Spinal cord (tissue), 10 donors: ENCODE measurements around the gene CD300E. TPM values are rescaled to one million over a fixed set of nuclear protein-coding genes. Genes with fewer than 3 reads are reported as not detected.

Source experiments
- DNase-seq, 6 donors: peaks; one replicate each; pipeline versions ENCODE4 v3.0.0 to v3.0.0-alpha.2; 2013 to 2015; ENCODE audit warnings: low spot score in 6 of 6, low read depth in 4 of 6
- H3K27ac ChIP-seq: one replicate; pipeline ENCODE4 v1.5.1; 2013; ENCODE audit warnings: low read depth, low read length, control low read depth
- H3K27me3 ChIP-seq: one replicate; pipeline ENCODE4 v1.6.1; 2013; ENCODE audit warnings: low read length; ENCODE audit not compliant: control insufficient read depth, insufficient read depth
- H3K36me3 ChIP-seq: one replicate; pipeline ENCODE4 v1.6.1; 2013; ENCODE audit warnings: low read length; ENCODE audit not compliant: control insufficient read depth, insufficient read depth
- H3K4me1 ChIP-seq: one replicate; pipeline ENCODE4 v1.6.1; 2013; ENCODE audit warnings: low read length; ENCODE audit not compliant: control insufficient read depth, insufficient read depth
- H3K4me3 ChIP-seq: one replicate; pipeline ENCODE4 v1.5.1; 2013; ENCODE audit warnings: low read depth, low read length, control low read depth
- H3K9me3 ChIP-seq: one replicate; pipeline ENCODE4 v1.6.1; 2013; ENCODE audit warnings: low read length; ENCODE audit not compliant: control insufficient read depth, insufficient read depth
- WGBS: methylation state at CpG from one replicate; pipeline ENCODE4 v1.1.5; 2013; ENCODE audit warnings: missing lambda C conversion rate; ENCODE audit not compliant: insufficient coverage; 5-methylcytosine and 5-hydroxymethylcytosine counted together
- polyA plus RNA-seq, 2 donors: library from polyadenylated mRNA; unstranded; fragments of 120-200 nt; gene quantifications; one replicate each; pipeline ENCODE4 v1.2.1, GENCODE V29; 2013; ENCODE audit not compliant: insufficient read length in 2 of 2
- total RNA-seq, 2 donors: library from RNA; depleted of rRNA in 1 of 2; stranded (reverse); fragments of 120-200 nt in 1 of 2; fragments of >200 nt in 1 of 2; gene quantifications; one replicate each; pipeline versions ENCODE4 v1.2.3 to v1.2.4, GENCODE V29; 2013 to 2014
- donor health status: healthy.

The CD300E gene
- total and polyA plus RNA-seq, 4 donors: 0.17 to 0.30 TPM; not detected in 2

DNA sequence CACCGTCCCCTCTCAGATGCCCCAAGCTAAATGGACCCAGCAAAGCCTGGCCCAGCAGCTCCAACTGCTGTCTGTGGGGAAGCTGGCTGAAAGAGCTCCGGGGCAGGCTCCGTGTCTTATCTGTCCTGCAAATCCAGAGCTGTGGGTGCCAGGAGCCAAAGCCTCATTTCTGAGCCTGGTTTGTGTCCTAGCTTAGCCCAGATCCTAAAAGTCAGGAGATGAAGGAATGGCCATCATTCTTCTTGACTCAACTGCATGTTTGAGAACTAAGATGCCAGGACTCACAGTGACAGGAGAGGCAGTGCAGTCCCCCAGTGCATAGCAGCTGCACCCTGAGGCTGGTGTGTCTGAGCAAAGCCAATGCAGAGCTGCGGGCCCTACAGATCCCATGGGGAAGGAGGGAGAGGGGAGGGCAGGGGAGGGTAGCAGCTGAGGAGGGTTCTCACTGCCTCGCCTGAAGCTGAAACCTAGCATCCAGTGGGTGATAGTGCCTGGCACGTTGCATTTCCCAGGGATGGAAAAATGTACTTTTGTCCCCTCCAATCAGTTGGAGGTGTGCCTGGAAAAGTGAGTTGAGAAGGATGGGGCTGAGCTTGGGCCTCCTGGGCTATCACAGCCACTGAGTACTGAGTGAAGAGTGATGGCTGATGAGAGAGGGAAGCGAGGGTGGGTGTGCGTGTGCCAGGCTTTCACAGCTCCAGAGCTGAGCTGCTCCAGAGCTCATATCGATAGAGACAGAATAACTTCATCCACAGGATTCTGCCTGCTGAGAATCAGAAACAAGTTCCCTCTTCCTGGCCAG is 24.5 kb upstream of the CD300E start:
- no peaks in the 10 kb centered on the region for H3K9me3 ChIP-seq
- H3K27ac ChIP-seq: no peak overlapping the region
- no peaks in the 10 kb centered on the region for H3K4me1 ChIP-seq
- 76% methylated on average over 6 of the region's 9 CpGs for WGBS
- no peak overlapping the region for H3K4me3 ChIP-seq
- no peak for DNase-seq
- H3K27me3 ChIP-seq: peaks cover 16% of the 10 kb centered on the region
- no peaks in the 10 kb centered on the region for H3K36me3 ChIP-seq

DNA sequence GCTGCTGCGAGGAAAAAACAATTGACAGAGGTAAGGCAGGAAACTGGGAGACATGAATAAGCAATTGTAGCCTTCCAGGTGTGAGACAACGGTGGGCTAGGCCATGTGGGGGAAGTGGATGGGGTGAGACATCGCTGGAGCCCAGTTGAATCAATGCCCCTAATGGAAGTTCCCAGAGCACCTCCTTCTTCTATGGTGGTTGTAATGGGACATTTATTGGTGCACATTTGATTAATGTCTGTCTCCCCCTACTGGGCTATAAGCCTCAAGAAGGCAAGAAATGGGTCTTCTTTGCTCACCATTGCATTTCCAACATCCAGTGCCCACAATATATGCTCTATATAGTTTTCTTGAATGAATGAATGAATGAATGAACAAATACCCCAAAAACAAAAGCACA is 22.7 kb upstream of the CD300E start:
- H3K27me3 ChIP-seq: peaks cover 8% of the 10 kb centered on the region
- no peaks in the 10 kb centered on the region for H3K9me3 ChIP-seq
- DNase-seq: no peak
- WGBS: 88% methylated on average over 2 of the region's 3 CpGs
- no peak overlapping the region for H3K27ac ChIP-seq
- H3K4me1 ChIP-seq: no peaks in the 10 kb centered on the region
- H3K4me3 ChIP-seq: no peak overlapping the region
- H3K36me3 ChIP-seq: no peaks in the 10 kb centered on the region

DNA sequence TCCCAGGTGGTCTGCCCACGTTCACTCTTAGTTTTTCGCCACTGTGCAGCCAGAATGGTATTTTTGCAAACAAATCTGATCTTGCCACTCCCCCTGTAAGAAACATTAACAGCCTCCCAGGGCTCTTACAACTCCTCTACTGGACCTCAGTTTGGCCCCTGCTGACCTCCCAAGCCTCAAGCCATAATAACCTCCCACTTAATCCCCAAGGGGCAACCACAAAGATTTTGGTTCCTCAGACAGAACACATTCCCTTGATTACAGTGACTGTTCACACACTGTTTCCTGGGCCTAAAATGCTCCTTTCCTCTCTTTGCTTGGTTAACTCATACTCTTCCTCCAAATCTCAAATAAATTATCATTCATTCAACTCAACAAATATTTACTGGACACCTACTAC is 21.5 kb upstream of the CD300E start:
- WGBS: 76% methylated on average over 2 of the region's 2 CpGs
- H3K9me3 ChIP-seq: no peaks in the 10 kb centered on the region

DNA sequence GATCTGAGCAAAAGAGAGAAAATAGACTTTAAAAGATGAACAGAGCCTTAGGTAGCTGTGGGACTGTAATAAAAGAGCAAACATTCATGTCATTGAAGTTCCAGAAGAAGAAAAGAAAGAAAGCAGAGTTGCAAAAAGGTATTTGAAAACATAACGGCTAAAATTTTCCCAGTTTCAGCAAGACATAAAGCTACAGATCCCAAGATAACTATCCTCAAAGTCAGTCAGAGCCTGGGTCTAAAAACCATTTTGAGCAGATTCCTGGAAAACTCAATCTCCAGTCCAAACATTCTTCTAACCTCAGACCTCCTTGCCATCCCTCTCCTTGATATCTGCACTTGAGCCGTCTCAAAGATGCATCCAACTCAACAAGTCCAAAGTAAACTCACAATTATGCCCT is 20.9 kb upstream of the CD300E start:
- WGBS: 88% methylated on average over 2 of the region's 2 CpGs
- Histone ChIP-seq H3K36me3 (no peaks in the 10 kb centered on the region), H3K9me3 (no peaks in the 10 kb centered on the region), H3K27me3 (peaks cover 6% of the 10 kb centered on the region), H3K4me1 (peaks cover 3% of the 10 kb centered on the region), H3K27ac (no peak overlapping the region), H3K4me3 (no peak overlapping the region)
- no peak for DNase-seq

More for the DNA sequence above, 21.5 kb upstream of the CD300E start:
- no peaks in the 10 kb centered on the region for H3K4me1 ChIP-seq
- H3K4me3 ChIP-seq: no peak overlapping the region
- DNase-seq: no peak
- H3K36me3 ChIP-seq: no peaks in the 10 kb centered on the region
- peaks cover 6% of the 10 kb centered on the region for H3K27me3 ChIP-seq
- no peak overlapping the region for H3K27ac ChIP-seq

DNA sequence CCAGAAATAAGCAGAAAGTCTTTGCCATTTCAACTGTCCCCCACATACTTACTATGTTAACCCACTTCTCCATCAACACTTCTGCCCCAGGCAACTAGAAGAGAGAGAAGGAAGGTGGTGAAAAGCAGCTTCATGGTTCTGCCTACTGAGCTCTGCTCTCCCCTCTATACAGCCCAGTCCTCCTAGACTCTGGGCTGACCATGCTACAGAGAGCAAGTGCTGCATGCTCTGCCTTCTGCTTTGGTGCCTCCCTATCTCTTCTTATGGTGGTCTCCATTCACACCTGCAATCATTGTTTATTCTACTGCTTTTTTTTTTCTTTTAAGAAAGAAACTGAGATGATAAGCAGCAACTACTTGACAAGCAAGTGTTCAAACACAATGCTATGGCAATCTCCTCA is 20.3 kb upstream of the CD300E start:
- peaks cover 3% of the 10 kb centered on the region for H3K4me1 ChIP-seq
- DNase-seq: no peak
- H3K36me3 ChIP-seq: no peaks in the 10 kb centered on the region
- no peaks in the 10 kb centered on the region for H3K9me3 ChIP-seq
- H3K27ac ChIP-seq: no peak overlapping the region
- H3K4me3 ChIP-seq: no peak overlapping the region
- peaks cover 4% of the 10 kb centered on the region for H3K27me3 ChIP-seq

DNA sequence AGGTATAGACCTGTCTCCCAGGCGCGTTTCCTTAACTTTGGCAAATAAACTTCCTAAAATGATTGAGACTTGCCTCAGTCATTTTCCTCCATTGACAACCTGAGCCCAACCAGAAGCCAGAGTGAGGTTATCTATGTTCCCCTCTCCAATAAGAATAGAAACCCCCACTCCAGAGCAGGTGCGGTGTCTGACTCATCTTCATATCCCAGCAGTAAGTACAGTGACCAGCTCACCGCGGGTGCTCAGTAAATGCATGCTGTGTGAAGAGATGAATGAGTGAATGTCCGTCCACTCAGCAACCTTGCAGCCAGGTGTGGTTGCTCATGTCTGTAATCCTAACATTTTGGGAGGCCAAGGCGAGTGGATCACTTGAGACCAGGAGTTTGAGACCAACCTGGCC is 19.5 kb upstream of the CD300E start:
- no peaks in the 10 kb centered on the region for H3K9me3 ChIP-seq
- H3K27me3 ChIP-seq: peaks cover 4% of the 10 kb centered on the region
- WGBS: 81% methylated on average over 4 of the region's 7 CpGs
- no peak for DNase-seq
- peaks cover 3% of the 10 kb centered on the region for H3K4me1 ChIP-seq
- H3K27ac ChIP-seq: no peak overlapping the region
- H3K4me3 ChIP-seq: no peak overlapping the region
- no peaks in the 10 kb centered on the region for H3K36me3 ChIP-seq

DNA sequence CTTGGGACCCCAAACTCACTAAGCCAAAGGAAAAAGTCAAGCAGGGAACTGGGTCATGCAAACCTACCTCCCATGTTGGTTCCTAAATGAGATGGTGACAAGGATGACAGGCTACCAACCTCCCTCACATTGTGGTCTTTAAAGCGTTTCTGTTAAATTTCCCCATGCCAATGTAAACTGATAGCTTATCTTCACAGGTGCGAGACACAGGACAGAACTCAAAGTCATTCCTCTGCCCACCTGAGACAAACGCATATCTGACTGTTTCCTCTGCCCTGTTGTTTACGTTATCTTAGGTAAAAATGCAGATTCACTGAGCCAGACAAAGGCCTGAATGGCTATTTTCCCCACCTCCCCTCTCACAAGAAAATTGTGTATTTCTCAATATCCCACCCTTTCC is 19.0 kb upstream of the CD300E start:
- WGBS: 68% methylated on average over 4 of the region's 4 CpGs
- H3K4me1 ChIP-seq: peaks cover 3% of the 10 kb centered on the region
- no peak for DNase-seq
- peaks cover 4% of the 10 kb centered on the region for H3K27me3 ChIP-seq
- H3K4me3 ChIP-seq: no peak overlapping the region
- H3K9me3 ChIP-seq: no peaks in the 10 kb centered on the region
- no peaks in the 10 kb centered on the region for H3K36me3 ChIP-seq
- no peak overlapping the region for H3K27ac ChIP-seq

DNA sequence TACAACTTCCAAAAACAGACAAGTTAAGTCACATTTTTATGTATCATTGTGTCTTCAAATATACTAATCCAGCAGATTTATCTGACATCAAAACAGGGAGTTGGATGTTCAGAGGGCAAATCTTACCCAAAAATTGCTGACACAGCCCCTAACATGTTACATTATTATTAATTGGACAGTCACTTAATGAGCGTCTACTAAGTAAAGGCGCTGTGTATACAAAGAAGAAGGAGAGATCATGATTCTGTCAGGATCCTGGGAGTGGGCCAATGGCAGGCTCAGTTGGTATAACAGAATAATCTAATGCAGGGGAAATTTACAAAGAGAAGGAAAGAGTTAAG is 18.4 kb upstream of the CD300E start:
- H3K9me3 ChIP-seq: no peaks in the 10 kb centered on the region
- WGBS: 61% methylated on average over 2 of the region's 2 CpGs
- no peak for DNase-seq
- H3K36me3 ChIP-seq: no peaks in the 10 kb centered on the region
- peaks cover 4% of the 10 kb centered on the region for H3K27me3 ChIP-seq
- H3K4me3 ChIP-seq: no peak overlapping the region
- H3K4me1 ChIP-seq: peaks cover 3% of the 10 kb centered on the region
- no peak overlapping the region for H3K27ac ChIP-seq

DNA sequence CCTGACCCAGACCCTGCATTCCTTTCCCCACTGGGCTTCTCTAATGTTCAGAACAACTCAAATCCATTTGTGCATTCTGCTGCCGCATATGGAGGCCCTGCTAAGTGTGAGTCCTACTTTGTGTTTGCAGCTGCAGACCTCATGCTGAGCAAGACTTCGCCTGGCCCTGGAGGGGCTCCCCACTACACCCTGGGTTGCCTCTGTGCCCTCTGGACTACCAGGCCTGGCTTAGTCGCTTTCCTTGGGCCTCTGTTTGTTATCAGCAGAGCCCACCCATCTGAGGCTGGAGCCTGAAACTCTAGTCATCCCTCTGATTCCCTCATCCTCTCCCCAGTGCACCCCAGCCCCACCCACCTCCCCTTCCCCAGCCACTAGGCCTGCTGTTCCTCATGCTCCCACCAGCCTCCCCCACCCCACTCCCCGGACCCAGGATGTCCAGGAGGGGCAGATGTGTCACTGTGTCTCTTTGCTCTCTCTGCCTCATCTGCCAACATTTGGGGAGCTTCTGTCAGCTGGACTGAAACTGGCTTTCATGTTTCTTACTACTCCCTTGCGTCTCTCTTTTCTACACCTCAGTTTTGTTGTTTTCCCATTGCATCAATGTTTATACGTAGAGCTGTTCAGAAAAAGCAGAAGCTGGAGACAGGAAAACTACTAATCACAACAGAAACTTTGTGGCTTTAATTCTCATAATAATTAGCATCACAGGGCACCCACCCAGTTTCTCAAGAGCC is 17.9 kb upstream of the CD300E start:
- Histone ChIP-seq H3K27ac (no peak overlapping the region), H3K4me1 (peaks cover 3% of the 10 kb centered on the region), H3K36me3 (no peaks in the 10 kb centered on the region), H3K9me3 (no peaks in the 10 kb centered on the region), H3K4me3 (no peak overlapping the region), H3K27me3 (peaks cover 4% of the 10 kb centered on the region)
- 67% methylated on average over 6 of the region's 6 CpGs for WGBS
- no peak for DNase-seq

DNA sequence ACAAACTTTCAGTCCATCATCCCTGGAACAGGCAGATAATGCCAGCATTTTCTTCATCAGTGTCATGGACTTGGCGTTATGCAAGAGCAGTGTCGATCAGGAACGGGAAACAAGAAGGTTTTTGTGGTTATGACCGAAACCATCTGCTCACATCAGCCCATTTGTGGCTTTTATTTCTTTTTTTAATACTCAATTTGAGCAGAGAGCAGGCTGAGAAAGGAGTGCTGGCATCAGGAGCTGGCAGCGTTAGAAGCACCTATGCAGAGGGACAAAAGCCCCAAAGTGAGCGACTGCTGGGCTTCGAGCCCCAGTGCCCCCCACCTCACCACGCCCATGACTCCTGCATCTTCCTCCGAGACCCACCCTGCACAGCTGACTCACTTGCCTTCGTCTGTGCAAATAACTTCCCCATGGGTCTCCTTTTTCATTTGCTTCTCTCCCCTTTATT is 16.2 kb upstream of the CD300E start:
- 77% methylated on average over 9 of the region's 10 CpGs for WGBS
- Histone ChIP-seq H3K4me3 (no peak overlapping the region), H3K27ac (no peak overlapping the region), H3K36me3 (no peaks in the 10 kb centered on the region), H3K4me1 (peaks cover 3% of the 10 kb centered on the region), H3K9me3 (no peaks in the 10 kb centered on the region), H3K27me3 (peaks cover 4% of the 10 kb centered on the region)
- peak in 1 of 6 donors; percentile 38 for DNase-seq
